HG03521 (cell line): ENCODE measurements around the gene PCDHB9.
"Not testable (repeated sequence)": the region's sequence is repeated elsewhere in the genome, so short reads cannot be mapped to it uniquely, and the experiment has no call there.

Experiments
- ATAC-seq: cut with Tn5 transposase; IDR thresholded peaks from one replicate; pipeline ENCODE4 v1.9.1; 2021; ENCODE audit warnings: mild to moderate bottlenecking, moderate library complexity; ENCODE audit not compliant: unreplicated experiment

The PCDHB9 gene

GRCh38 chr5:141234109-141234667, 47.2 kb downstream of the PCDHB9 start:
- no peak for ATAC-seq

DNA sequence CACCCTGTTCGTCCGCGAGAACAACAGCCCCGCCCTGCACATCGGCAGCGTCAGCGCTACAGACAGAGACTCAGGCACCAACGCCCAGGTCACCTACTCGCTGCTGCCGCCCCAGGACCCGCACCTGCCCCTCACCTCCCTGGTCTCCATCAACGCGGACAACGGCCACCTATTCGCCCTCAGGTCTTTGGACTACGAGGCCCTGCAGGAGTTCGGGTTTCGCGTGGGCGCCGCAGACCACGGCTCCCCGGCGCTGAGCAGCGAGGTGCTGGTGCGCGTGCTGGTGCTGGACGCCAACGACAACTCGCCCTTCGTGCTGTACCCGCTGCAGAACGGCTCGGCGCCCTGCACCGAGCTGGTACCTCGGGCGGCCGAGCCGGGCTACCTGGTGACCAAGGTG, 49.0 kb downstream of the PCDHB9 start:
- ATAC-seq = not testable (repeated sequence)

GRCh38 chr5:141236516-141237313, 49.8 kb downstream of the PCDHB9 start:
- ATAC-seq = no peak
